Hindlimb muscle (tissue), 1 donor: ENCODE measurements around the gene ZNF425. TPM values are rescaled to one million over a fixed set of nuclear protein-coding genes. Genes with fewer than 3 reads are reported as not detected.
"Not testable (repeated sequence)": the region's sequence is repeated elsewhere in the genome, so short reads cannot be mapped to it uniquely, and the experiment has no call there.

ENCODE experiments used
- DNase-seq: peaks from one replicate; pipeline ENCODE4 v3.0.0-alpha.2; 2013
- polyA plus RNA-seq: library from polyadenylated mRNA; unstranded; fragments of 120-200 nt; gene quantifications from one replicate; pipeline ENCODE4 v1.2.1, GENCODE V29; 2013; ENCODE audit not compliant: insufficient read length

ZNF425 gene
- polyA plus RNA-seq, 1 donor: 4.5 TPM

- no peak for DNase-seq
Measured at GRCh38 chr7:149133028-149133710, 7.0 kb upstream of the ZNF425 start.

GRCh38 chr7:149130572-149131198 lies 4.6 kb upstream of the ZNF425 start:
- DNase-seq: no peak

GRCh38 chr7:149126662-149127266 lies 640 bp upstream of the ZNF425 start:
- DNase-seq: peak; percentile 42

- DNase-seq: peak; percentile 8
Measured at GRCh38 chr7:149125189-149125862, 798 bp downstream of the ZNF425 start.

GRCh38 chr7:149109969-149110368 lies 16.2 kb downstream of the ZNF425 start:
- no peak for DNase-seq

- DNase-seq: no peak
Measured at GRCh38 chr7:149104749-149105148, 21.4 kb downstream of the ZNF425 start.

GRCh38 chr7:149104214-149104613 lies 21.9 kb downstream of the ZNF425 start:
- no peak for DNase-seq

- no peak for DNase-seq
Measured at GRCh38 chr7:149103424-149103823, 22.7 kb downstream of the ZNF425 start.

GRCh38 chr7:149102666-149103065 lies 23.5 kb downstream of the ZNF425 start:
- peak; percentile 9 for DNase-seq

- no peak for DNase-seq
Measured at GRCh38 chr7:149100821-149101220, 25.3 kb downstream of the ZNF425 start.

- no peak for DNase-seq
Measured at GRCh38 chr7:149099058-149099457, 27.1 kb downstream of the ZNF425 start.

- DNase-seq: no peak
Measured at GRCh38 chr7:149097088-149097487, 29.0 kb downstream of the ZNF425 start.

GRCh38 chr7:149093228-149093627 lies 32.9 kb downstream of the ZNF425 start:
- no peak for DNase-seq

- DNase-seq: not testable (repeated sequence)
Measured at GRCh38 chr7:149092244-149092643, 33.9 kb downstream of the ZNF425 start.

GRCh38 chr7:149090397-149091195 lies 35.5 kb downstream of the ZNF425 start, which contains the start of gene ZNF786:
Gene ZNF786 (minus strand): TSS chr7:149090718. CDS start chr7:149090640, 78 bp downstream.
- DNase-seq: peak; percentile 95

GRCh38 chr7:149087376-149087775 lies 38.7 kb downstream of the ZNF425 start:
- no peak for DNase-seq

GRCh38 chr7:149085866-149086265 lies 40.3 kb downstream of the ZNF425 start:
- no peak for DNase-seq

- DNase-seq: no peak
Measured at GRCh38 chr7:149084407-149084806, 41.7 kb downstream of the ZNF425 start.

GRCh38 chr7:149081914-149082313 lies 44.2 kb downstream of the ZNF425 start:
- DNase-seq: no peak

GRCh38 chr7:149077594-149077993 lies 48.5 kb downstream of the ZNF425 start:
- DNase-seq: no peak

- DNase-seq: no peak
Measured at GRCh38 chr7:149075286-149075685, 50.8 kb downstream of the ZNF425 start.
